ENCODE measurements around the gene MACROH2A2.
"Not testable (repeated sequence)": the region's sequence is repeated elsewhere in the genome, so short reads cannot be mapped to it uniquely, and the experiment has no call there.

Gene MACROH2A2

DNA sequence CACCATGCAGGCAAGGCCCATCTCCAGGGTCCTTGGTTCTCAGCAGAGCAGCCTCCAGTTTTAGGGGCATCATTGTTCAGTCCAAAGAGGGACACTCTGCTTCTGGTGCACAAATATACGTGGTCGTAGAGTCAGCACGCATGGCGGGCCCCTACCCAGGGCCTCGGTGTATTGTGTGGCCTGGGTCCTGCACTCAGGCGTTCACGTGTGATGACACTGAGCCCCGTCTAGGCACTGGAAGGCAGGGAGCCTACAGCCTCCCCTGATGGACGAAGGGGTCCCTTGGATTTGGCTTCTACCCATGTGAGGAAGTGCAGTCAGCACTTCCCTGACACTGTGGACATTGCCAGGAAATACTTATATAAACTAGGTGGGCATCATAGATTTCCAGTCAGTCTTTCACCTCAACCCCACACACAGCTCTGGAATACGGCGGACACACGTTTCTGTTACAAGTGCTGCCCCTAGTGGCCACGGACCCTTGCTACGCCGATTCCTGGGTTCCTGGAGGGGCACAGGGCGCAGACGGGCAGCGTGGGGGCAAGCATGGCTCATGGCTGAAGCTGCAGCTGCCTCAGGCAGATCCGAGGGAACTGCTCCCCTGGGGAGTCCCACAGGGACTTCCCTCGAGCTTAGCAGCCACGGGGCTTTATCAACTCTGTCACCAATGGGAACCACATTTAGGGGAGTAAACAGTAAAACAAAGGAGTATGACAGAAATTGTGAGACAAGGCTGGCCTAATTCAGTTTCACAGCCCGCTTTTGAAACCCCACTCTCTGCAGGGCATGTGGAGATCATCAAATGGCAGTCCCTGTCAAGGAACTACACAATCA lies 54.5 kb downstream of the MACROH2A2 start:
- no peak for DNase-seq

GRCh38 chr10:70109064-70109729 lies 56.6 kb downstream of the MACROH2A2 start:
- no peak for DNase-seq

- DNase-seq, result no peak
Measured at GRCh38 chr10:70111496-70111895, 58.9 kb downstream of the MACROH2A2 start.

- no peak for DNase-seq
Measured at GRCh38 chr10:70112071-70112470, 59.4 kb downstream of the MACROH2A2 start.

DNA sequence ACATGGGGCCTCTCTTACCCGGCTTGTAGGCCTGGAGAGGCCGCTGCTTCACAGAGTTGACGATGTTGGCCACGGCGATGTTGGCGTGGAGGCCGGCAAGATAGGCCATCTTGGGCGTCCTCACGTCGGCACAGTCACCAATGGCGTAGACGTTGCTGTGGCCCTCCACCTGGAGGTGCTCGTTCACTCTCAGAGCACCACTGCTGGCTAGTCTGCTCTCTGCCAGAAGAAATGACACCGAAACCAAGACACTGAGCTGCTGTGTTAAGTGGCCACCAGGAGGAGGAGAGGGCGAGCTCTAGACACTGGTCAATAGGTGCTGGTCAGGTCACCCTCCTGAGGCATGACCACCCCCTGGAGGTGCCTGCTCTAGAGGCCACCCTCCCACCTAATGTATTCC lies 62.3 kb downstream of the MACROH2A2 start:
- no peak for DNase-seq

GRCh38 chr10:70115948-70116682 lies 63.5 kb downstream of the MACROH2A2 start:
- DNase-seq, result no peak

GRCh38 chr10:70117646-70118045 lies 65.0 kb downstream of the MACROH2A2 start:
- DNase-seq, result no peak

DNA sequence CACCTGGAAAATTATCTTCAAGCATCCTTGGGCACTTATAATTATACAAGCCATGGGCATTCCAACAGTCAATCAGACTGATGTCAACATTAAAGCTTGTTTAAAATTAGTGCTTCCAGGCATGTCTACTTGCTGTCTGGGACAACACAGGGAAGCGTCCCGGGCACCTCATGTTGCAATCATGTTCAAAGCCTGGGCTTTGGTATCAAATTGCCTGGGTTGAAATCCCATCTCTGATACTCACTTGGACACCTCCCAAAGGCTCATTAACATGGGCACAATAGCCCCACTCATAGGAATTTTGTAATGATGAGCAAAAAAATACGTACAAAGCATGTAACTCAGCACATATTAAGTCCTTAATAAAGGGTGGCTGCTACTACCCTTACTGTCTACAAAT lies 65.5 kb downstream of the MACROH2A2 start:
- DNase-seq, result no peak

- no peak for DNase-seq
Measured at GRCh38 chr10:70119197-70119596, 66.6 kb downstream of the MACROH2A2 start.

DNA sequence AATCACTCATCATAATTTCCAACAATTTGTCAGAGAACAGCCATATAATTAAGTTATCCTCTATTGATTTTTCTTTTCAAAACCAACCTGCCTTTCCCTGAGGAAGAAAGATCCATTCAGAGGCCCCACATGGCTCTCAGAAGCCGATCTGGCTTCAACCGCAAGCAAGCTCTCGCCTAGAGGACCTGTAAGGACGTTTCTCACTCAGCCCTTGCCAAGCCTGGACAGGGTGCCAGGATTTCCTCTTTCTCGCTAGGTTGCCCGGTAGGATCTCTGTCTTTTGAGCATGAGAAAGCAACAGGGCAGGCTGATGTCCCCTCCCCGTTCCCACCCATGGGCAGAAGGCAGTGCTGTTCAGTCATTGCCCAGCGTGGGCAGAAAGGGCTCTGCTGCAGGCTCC lies 67.0 kb downstream of the MACROH2A2 start:
- DNase-seq, result no peak

DNA sequence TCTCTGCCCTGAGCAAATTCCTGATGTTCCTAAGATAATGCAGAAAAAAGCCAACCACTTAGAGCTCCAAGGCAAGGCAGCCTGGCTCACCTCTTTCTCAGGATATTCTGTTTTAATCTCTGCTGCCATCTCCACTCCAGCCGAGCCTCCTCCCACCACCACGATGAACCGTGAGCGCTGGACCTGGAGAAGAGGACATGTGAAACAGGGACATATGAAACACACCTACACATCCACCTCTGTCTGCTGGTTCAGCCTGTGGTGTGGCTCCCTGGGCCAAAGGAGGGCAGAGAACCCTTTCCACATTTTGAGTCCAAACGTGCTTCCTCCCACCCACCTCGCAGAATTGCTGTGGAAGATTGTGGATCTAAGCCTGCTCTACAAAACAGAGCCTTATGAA lies 67.8 kb downstream of the MACROH2A2 start:
- no peak for DNase-seq

DNA sequence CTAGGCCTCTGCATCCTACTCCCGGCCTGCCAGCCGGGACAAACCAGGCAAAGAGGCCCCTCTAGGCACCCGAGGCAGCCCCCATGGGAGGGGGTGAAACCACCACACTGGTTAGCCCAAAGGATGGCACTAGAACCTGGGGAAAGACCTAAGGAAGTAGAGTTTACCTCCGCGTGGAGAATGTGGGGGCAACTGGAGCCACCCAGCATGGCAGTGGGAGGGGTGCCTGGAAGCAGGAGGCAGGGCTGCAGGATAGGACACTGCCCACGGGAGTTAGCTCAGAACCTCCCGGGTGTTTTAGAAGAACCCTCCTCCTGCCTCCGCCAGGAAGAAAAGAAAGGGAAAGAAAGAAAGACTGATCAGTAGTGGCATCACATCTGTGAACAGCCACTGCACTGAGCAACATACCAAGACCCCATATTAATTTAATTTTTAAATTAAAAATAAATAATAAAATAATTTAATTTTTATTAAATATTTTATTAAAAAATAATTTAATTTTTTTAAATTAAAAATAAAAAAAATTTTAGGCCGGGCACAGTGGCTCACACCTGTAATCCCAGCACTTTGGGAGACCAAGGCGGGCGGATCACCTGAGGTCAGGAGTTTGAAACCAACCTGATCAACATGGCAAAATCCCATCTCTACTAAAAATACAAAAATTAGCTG lies 68.8 kb downstream of the MACROH2A2 start:
- DNase-seq, result no peak

- DNase-seq, result no peak
Measured at GRCh38 chr10:70122742-70123141, 70.1 kb downstream of the MACROH2A2 start.

DNA sequence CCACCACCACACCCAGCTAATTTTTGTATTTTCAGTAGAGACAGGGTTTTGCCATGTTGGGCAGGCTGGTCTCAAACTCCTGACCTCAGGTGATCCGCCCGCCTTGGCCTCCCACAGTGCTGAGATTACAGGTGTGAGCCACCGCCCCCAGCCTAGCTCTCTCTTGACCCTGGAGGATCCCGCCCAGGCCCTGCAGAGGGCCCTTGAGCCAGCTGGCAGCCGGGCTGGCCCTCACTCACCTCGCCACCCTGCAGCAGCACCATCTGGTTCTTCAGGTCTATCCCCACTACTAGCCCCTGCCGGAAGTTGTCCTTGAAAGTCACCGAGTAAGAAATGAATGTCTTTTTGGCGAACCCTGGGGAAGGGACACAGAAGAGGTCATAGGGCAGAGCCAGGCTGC lies 70.5 kb downstream of the MACROH2A2 start:
- not testable (repeated sequence) for DNase-seq

- no peak for DNase-seq
Measured at GRCh38 chr10:70123817-70124216, 71.2 kb downstream of the MACROH2A2 start.

DNA sequence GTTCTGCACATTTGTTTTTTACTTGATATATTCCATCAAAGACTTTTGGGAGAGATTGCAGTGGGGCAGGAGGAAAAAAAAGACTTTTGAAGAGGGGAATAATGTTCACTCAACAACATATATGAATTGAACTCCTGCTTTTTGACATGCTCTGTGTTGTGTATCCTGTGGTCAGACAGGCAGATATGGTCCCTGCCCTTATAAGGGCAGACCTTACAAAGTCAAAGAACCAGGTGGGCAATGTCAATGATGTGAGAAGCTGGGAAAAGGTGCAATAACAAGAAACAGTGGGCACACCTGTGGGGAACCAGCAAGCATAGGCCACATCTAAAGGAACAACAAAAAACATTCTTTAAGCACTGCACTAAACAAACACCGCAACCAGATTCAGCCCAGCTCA lies 71.8 kb downstream of the MACROH2A2 start:
- no peak for DNase-seq

DNA sequence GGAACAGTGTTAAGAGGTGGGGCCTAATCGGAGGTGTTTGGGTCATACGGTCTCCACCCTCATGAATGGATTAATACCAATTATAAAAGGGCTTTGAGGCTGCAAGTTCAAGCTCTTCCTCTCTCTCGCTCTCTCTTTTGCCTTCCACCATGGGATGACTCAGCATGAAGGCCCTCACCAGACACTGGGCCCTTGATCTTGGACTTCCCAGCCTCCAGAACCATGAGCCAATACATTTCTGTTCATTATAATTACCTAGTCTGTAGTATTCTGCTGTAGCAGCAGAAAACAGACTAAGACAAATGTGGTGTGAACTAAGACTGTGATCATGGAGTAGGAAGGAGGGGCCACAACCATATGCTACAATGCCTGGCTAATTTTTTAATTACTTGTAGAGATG lies 72.3 kb downstream of the MACROH2A2 start:
- no peak for DNase-seq

- DNase-seq, result no peak
Measured at GRCh38 chr10:70125918-70126552, 73.4 kb downstream of the MACROH2A2 start.

GRCh38 chr10:70126700-70127395 lies 74.2 kb downstream of the MACROH2A2 start:
- DNase-seq, result no peak

DNA sequence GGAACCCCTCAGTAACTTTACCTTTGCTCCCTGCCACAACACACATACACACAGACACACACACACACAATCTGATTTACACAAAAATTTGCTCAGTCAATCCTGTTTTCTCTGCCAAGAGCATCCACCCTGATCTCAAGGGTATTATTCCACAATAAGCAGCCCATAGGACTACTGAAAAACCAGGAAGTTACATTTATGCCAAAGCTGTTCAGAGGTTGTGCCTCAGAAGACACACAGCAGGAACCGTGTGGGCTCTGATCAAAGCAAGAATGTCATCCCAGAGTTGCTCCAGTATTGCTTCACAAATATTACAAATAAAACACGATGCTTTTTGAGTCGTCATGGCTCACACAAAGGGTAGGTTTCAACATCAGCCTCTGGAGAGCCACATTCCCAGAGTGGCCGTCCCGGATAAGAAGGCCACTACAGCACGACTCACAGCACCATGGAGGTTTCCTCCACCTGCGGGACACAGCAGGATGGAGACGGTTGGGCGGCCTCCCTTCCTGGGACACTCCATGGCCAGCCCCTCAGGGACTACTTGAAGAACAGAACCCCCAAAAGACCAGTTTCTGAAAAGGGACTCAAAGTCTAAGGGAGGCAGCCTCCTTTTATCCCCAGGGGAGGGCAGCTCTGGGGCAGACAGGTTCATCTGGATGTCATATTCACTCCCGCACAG lies 78.4 kb downstream of the MACROH2A2 start:
- DNase-seq, result peak; percentile 54

DNA sequence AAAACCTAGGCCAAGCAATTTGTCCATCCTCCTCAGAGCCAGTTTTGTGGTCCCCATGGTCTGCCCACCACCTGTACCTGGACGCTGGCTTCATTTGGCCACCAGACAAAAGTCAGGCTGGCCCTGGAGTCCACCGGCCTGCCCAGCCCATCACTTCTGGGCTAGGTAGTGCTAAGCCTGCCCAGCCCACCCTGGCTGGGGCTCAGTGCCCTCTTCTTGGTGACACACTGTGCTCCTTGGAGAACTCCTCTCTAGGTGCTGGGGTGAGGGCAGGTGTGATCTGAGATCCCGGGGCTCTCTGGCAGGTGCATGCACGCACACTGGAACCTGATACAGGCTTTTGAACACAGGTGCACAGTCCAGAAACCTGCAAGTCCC lies 78.9 kb downstream of the MACROH2A2 start:
- no peak for DNase-seq

Measured in HCEC 1CT (cell line).